ENCODE results near the gene SERPINA7.
"Not testable (repeated sequence)": the region's sequence is repeated elsewhere in the genome, so short reads cannot be mapped to it uniquely, and the experiment has no call there.

DNA sequence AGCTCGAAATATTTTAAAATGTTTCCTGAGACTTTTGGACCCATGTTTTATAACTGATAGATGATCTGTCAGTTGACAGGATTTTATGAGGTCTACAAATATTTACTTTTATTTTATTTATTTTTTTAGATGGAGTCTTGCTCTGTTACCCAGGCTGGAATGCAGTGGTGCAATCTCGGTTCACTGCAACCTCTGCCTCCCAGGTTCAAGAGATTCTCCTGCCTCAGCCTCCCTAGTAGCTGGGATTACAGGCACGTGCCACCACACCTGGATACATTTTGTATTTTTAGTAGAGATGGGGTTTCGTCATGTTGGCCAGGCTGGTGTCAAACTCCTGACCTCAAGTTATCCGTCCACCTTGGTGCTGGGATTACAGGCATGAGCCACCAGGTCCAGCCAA lies 50.0 kb downstream of the SERPINA7 start:
- TF ChIP-seq, protein P1, sequence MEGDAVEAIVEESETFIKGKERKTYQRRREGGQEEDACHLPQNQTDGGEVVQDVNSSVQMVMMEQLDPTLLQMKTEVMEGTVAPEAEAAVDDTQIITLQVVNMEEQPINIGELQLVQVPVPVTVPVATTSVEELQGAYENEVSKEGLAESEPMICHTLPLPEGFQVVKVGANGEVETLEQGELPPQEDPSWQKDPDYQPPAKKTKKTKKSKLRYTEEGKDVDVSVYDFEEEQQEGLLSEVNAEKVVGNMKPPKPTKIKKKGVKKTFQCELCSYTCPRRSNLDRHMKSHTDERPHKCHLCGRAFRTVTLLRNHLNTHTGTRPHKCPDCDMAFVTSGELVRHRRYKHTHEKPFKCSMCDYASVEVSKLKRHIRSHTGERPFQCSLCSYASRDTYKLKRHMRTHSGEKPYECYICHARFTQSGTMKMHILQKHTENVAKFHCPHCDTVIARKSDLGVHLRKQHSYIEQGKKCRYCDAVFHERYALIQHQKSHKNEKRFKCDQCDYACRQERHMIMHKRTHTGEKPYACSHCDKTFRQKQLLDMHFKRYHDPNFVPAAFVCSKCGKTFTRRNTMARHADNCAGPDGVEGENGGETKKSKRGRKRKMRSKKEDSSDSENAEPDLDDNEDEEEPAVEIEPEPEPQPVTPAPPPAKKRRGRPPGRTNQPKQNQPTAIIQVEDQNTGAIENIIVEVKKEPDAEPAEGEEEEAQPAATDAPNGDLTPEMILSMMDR (IDR thresholded peaks at IDR 0.05) = not testable (repeated sequence)
- TF ChIP-seq ZFX (IDR thresholded peaks at IDR 0.05; ENCODE audit: borderline replicate concordance) = not testable (repeated sequence)
